GM21576 (cell line): ENCODE data around the gene PFKL.
"Not testable (repeated sequence)": the region's sequence is repeated elsewhere in the genome, so short reads cannot be mapped to it uniquely, and the experiment has no call there.

Experiments
- ATAC-seq: cut with Tn5 transposase; IDR thresholded peaks from one replicate; pipeline ENCODE4 v1.9.1; 2021; ENCODE audit warnings: mild to moderate bottlenecking, moderate library complexity; ENCODE audit not compliant: unreplicated experiment

The PFKL gene

GRCh38 chr21:44275041-44275440 lies 24.8 kb upstream of the PFKL start:
- no peak for ATAC-seq

- ATAC-seq, result no peak
Measured at GRCh38 chr21:44279354-44280260, 20.2 kb upstream of the PFKL start.

GRCh38 chr21:44281801-44282200 lies 18.1 kb upstream of the PFKL start:
- ATAC-seq, result no peak

- no peak for ATAC-seq
Measured at GRCh38 chr21:44282370-44282769, 17.5 kb upstream of the PFKL start.

- ATAC-seq, result not testable (repeated sequence)
Measured at GRCh38 chr21:44283211-44283785, 16.6 kb upstream of the PFKL start.

- ATAC-seq, result no peak
Measured at GRCh38 chr21:44283948-44284347, 15.9 kb upstream of the PFKL start.

GRCh38 chr21:44285138-44285992 lies 14.5 kb upstream of the PFKL start, which contains the start of gene AIRE:
Gene AIRE (plus strand): TSS chr21:44285876. CDS start chr21:44286007, 131 bp downstream.
- no peak for ATAC-seq

- ATAC-seq, result no peak
Measured at GRCh38 chr21:44286086-44286715, 13.7 kb upstream of the PFKL start.

- no peak for ATAC-seq
Measured at GRCh38 chr21:44286716-44287632, 12.9 kb upstream of the PFKL start.

- ATAC-seq, result no peak
Measured at GRCh38 chr21:44288251-44289110, 11.4 kb upstream of the PFKL start.

- no peak for ATAC-seq
Measured at GRCh38 chr21:44289381-44290010, 10.4 kb upstream of the PFKL start.

GRCh38 chr21:44290327-44291077 lies 9.4 kb upstream of the PFKL start:
- no peak for ATAC-seq

- ATAC-seq, result no peak
Measured at GRCh38 chr21:44291078-44291935, 8.5 kb upstream of the PFKL start.

GRCh38 chr21:44291936-44292811 lies 7.7 kb upstream of the PFKL start:
- no peak for ATAC-seq

GRCh38 chr21:44292812-44293195 lies 7.0 kb upstream of the PFKL start:
- ATAC-seq, result no peak
